ENCODE data around the gene CFAP57.

- TF ChIP-seq FOS (IDR thresholded peaks at IDR 0.05; ENCODE audit: low read depth, low read length) (no peak), CTCF (conservative IDR thresholded peaks at IDR 0.05; ENCODE audit: low read depth, low read length) (no peak), RAD21 (IDR thresholded peaks at IDR 0.05; ENCODE audit: low read length) (no peak), MXI1 (IDR thresholded peaks at IDR 0.05; ENCODE audit: borderline replicate concordance, low read depth, low read length) (no peak), RCOR1 (IDR thresholded peaks at IDR 0.05; ENCODE audit: insufficient replicate concordance, low read length) (no peak)
Observed at GRCh38 chr1:43140583-43140982, 31.5 kb upstream of the CFAP57 start.

Data from IMR-90 (cell line).